H1 (cell line): ENCODE measurements around the gene RCE1. TPM values are rescaled to one million over a fixed set of nuclear protein-coding genes. Genes with fewer than 3 reads are reported as not detected.

Experiments used
- CTCF ChIA-PET: fragments of 300-600 bp; sonication (Branson Sonifier 250); formaldehyde crosslinking; loops from one replicate; lab custom pipeline; 2021; ENCODE audit not compliant: partially characterized antibody; lab: Charles Lee
- POLR2A ChIA-PET: fragments of 300-600 bp; sonication (Branson Sonifier 250); formaldehyde crosslinking; loops from one replicate; lab custom pipeline; 2021; ENCODE audit warnings: inconsistent platforms; ENCODE audit not compliant: partially characterized antibody; lab: Charles Lee
- DNase-seq, 2 experiments: peaks; one replicate each; pipeline versions ENCODE4 v3.0.0 to v3.0.0-alpha.2; 2010 to 2022; ENCODE audit warnings: low spot score in 2 of 2, low read depth in 1 of 2, mixed read lengths in 1 of 2
- FAIRE-seq: peaks from 2 replicates; lab custom pipeline; 2011; peaks lifted over from hg19 to GRCh38; lab: Jason Lieb, UNC
- H2AFZ ChIP-seq: 2 replicates; pipeline ENCODE4 v1.8.1; 2012; ENCODE audit warnings: low read length, inconsistent platforms
- H2AK5ac ChIP-seq: 2 replicates; pipeline ENCODE4 v1.6.1; 2013; ENCODE audit warnings: low read depth, low read length
- H2BK120ac ChIP-seq: replicated peaks from 2 replicates; pipeline ENCODE3; 2013; ENCODE audit warnings: low read depth, low read length, inconsistent platforms
- H2BK12ac ChIP-seq: 2 replicates; pipeline ENCODE4 v1.6.1; 2013; ENCODE audit warnings: low read depth, low read length
- H2BK15ac ChIP-seq: 2 replicates; pipeline ENCODE4 v1.6.1; 2013; ENCODE audit warnings: low read length
- H2BK20ac ChIP-seq: 2 replicates; pipeline ENCODE4 v1.6.1; 2013; ENCODE audit warnings: low read length
- H2BK5ac ChIP-seq: 2 replicates; pipeline ENCODE4 v1.6.1; 2013; ENCODE audit warnings: low read depth, low read length
- H3K14ac ChIP-seq: 2 replicates; pipeline ENCODE4 v1.6.1; 2013; ENCODE audit warnings: inconsistent platforms; ENCODE audit not compliant: insufficient read length
- H3K18ac ChIP-seq: 2 replicates; pipeline ENCODE4 v1.6.1; 2013; ENCODE audit warnings: low read length; ENCODE audit errors: extremely low read depth
- H3K23ac ChIP-seq: 2 replicates; pipeline ENCODE4 v1.6.1; 2013; ENCODE audit warnings: inconsistent platforms; ENCODE audit not compliant: insufficient read length
- H3K23me2 ChIP-seq: 2 replicates; pipeline ENCODE4 v1.6.1; 2013; ENCODE audit warnings: low read depth, low read length
- H3K27ac ChIP-seq: 2 replicates; pipeline ENCODE4 v1.6.1; 2011; ENCODE audit warnings: low read depth, low read length, inconsistent platforms
- H3K27me3 ChIP-seq, 4 experiments: replicated peaks in 1 of 4; 1 replicate in 1 of 4; 2 replicates in 3 of 4; pipeline versions ENCODE4 v1.6.1 to v1.8.1; 2011 to 2013; ENCODE audit warnings: low read length in 3 of 4, mild to moderate bottlenecking in 3 of 4, inconsistent platforms in 2 of 4, mixed read lengths in 2 of 4, moderate library complexity in 1 of 4; ENCODE audit not compliant: control insufficient read depth in 3 of 4, insufficient read depth in 3 of 4; ENCODE audit errors: extremely low read depth in 1 of 4
- H3K36me3 ChIP-seq, 4 experiments: 2 replicates each; pipeline versions ENCODE4 v1.6.1 to v1.8.1; 2011 to 2013; ENCODE audit warnings: mild to moderate bottlenecking in 4 of 4, low read length in 3 of 4, moderate library complexity in 2 of 4, control low read depth in 1 of 4, inconsistent platforms in 1 of 4; ENCODE audit not compliant: insufficient read depth in 4 of 4, control insufficient read depth in 2 of 4
- H3K4ac ChIP-seq: replicated peaks from 2 replicates; pipeline ENCODE3; 2013; ENCODE audit warnings: low read length, low read depth, mixed read lengths, inconsistent platforms; ENCODE audit not compliant: insufficient read length
- H3K4me1 ChIP-seq, 4 experiments: replicated peaks in 1 of 4; 1 replicate in 1 of 4; 2 replicates in 3 of 4; pipeline versions ENCODE4 v1.6.1 to v1.8.1; 2011 to 2013; ENCODE audit warnings: low read length in 3 of 4, inconsistent platforms in 2 of 4, mixed read lengths in 1 of 4; ENCODE audit not compliant: insufficient read depth in 4 of 4, control insufficient read depth in 3 of 4
- H3K4me2 ChIP-seq, 2 experiments: 2 replicates each; pipeline versions ENCODE4 v1.6.1 to v1.8.1; 2011 to 2013; ENCODE audit warnings: low read depth in 2 of 2, low read length in 2 of 2, control low read depth in 1 of 2, inconsistent platforms in 1 of 2, mild to moderate bottlenecking in 1 of 2; ENCODE audit not compliant: insufficient read depth in 1 of 2
- H3K4me3 ChIP-seq, 4 experiments: fragments of 200-600, 300-600 bp in 1 of 4; sonication (generic), shearing (Covaris generic), sonication (Bioruptor Twin) in 1 of 4; 2 replicates each; pipeline versions ENCODE4 v1.5.1 to v1.8.1; 2011 to 2016; ENCODE audit warnings: low read length in 4 of 4, low read depth in 3 of 4, control low read depth in 2 of 4, inconsistent platforms in 2 of 4, mild to moderate bottlenecking in 2 of 4, mixed read lengths in 1 of 4, moderate library complexity in 1 of 4; ENCODE audit not compliant: insufficient read depth in 2 of 4; ENCODE audit errors: extremely low read depth in 1 of 4
- H3K56ac ChIP-seq: replicated peaks from 2 replicates; pipeline ENCODE3; 2013; ENCODE audit warnings: low read depth, mild to moderate bottlenecking, mixed read lengths, low read length, inconsistent platforms; ENCODE audit not compliant: insufficient read length
- H3K79me1 ChIP-seq: 2 replicates; pipeline ENCODE4 v1.6.1; 2013; ENCODE audit warnings: low read depth, low read length, control low read depth
- H3K79me2 ChIP-seq, 2 experiments: 2 replicates each; pipeline versions ENCODE4 v1.6.1 to v1.8.1; 2012 to 2013; ENCODE audit warnings: low read length in 2 of 2, mild to moderate bottlenecking in 2 of 2, inconsistent platforms in 1 of 2; ENCODE audit not compliant: insufficient read depth in 2 of 2, control insufficient read depth in 1 of 2
- H3K9ac ChIP-seq, 4 experiments: replicated peaks in 1 of 4; 1 replicate in 1 of 4; 2 replicates in 3 of 4; pipeline versions ENCODE4 v1.6.1 to v1.8.1; 2011 to 2013; ENCODE audit warnings: low read depth in 3 of 4, low read length in 3 of 4, control low read depth in 2 of 4, mild to moderate bottlenecking in 2 of 4, moderate library complexity in 2 of 4, inconsistent platforms in 1 of 4; ENCODE audit errors: extremely low read depth in 1 of 4
- H3K9me3 ChIP-seq, 2 experiments: 2 replicates each; pipeline versions ENCODE4 v1.6.1 to v1.8.1; 2012 to 2013; ENCODE audit warnings: mild to moderate bottlenecking in 2 of 2, moderate library complexity in 2 of 2, control low read depth in 1 of 2, inconsistent platforms in 1 of 2, low read depth in 1 of 2, low read length in 1 of 2, mixed read lengths in 1 of 2; ENCODE audit not compliant: insufficient read depth in 2 of 2
- H4K20me1 ChIP-seq, 2 experiments: replicated peaks in 1 of 2; 2 replicates each; pipeline versions ENCODE3 to v1.8.1; 2011 to 2013; ENCODE audit warnings: inconsistent platforms in 2 of 2, low read length in 2 of 2, mild to moderate bottlenecking in 1 of 2; ENCODE audit not compliant: insufficient read depth in 2 of 2, control insufficient read depth in 1 of 2
- H4K5ac ChIP-seq: 2 replicates; pipeline ENCODE4 v1.6.1; 2013; ENCODE audit warnings: low read length, low read depth, mixed read lengths, inconsistent platforms; ENCODE audit not compliant: insufficient read length
- H4K8ac ChIP-seq: 2 replicates; pipeline ENCODE4 v1.8.0; 2013; ENCODE audit warnings: mild to moderate bottlenecking, moderate library complexity, low read length, inconsistent platforms; ENCODE audit not compliant: insufficient read depth; ENCODE audit errors: extremely low read depth
- H4K91ac ChIP-seq: replicated peaks from 2 replicates; pipeline ENCODE3; 2013; ENCODE audit warnings: low read length, mixed read lengths, inconsistent platforms; ENCODE audit not compliant: insufficient read length
- ASH2L ChIP-seq: fragments of 200-600, 300-600 bp; sonication (generic); IDR thresholded peaks from one replicate; pipeline ENCODE4 v1.7.1; 2017; ENCODE audit warnings: low read length
- BCL11A ChIP-seq, 2 experiments: IDR thresholded peaks; one replicate each; pipeline ENCODE4 v1.6.1; 2011; ENCODE audit warnings: low read depth in 2 of 2, low read length in 2 of 2, mild to moderate bottlenecking in 2 of 2
- RFX5 ChIP-seq: IDR thresholded peaks from 2 replicates; pipeline ENCODE4 v1.6.1; 2011; ENCODE audit warnings: low read depth, low read length, improper control_type of control experiment, borderline replicate concordance
- SP1 ChIP-seq: IDR thresholded peaks from 2 replicates; pipeline ENCODE4 v1.6.1; 2011; ENCODE audit warnings: low read depth, low read length
- WGBS, 2 experiments: shearing (Covaris generic) in 1 of 2; methylation state at CpG; one replicate each; pipeline versions ENCODE4 v1.1.6 to v1.1.7; 2013 to 2015; ENCODE audit warnings: low lambda C conversion rate in 2 of 2, mixed read lengths in 2 of 2, inconsistent platforms in 1 of 2, low coverage in 1 of 2, missing lambda C conversion rate in 1 of 2; ENCODE audit not compliant: insufficient replicate concordance in 2 of 2, insufficient coverage in 1 of 2, insufficient read length in 1 of 2; ENCODE audit errors: extremely low coverage in 1 of 2, missing lambda C conversion rate in 1 of 2; 5-methylcytosine and 5-hydroxymethylcytosine counted together
- polyA plus RNA-seq, 7 experiments: library from polyadenylated mRNA; depleted of rRNA in 3 of 7; stranded (reverse) in 5 of 7; unstranded in 2 of 7; fragments of >200 nt in 5 of 7; fragments of 200-250 nt in 2 of 7; gene quantifications; 1 replicate in 5 of 7; 2 replicates in 1 of 7; 4 replicates in 1 of 7; pipeline versions ENCODE4 v1.2.1 to v1.2.3, GENCODE V29; 2011 to 2013; ENCODE audit warnings: missing spikeins in 2 of 7, mixed read lengths in 2 of 7
- total RNA-seq: library from RNA; stranded (reverse); fragmentation: NEBNext Ultra II Directional; extraction: Animal tissue kit (Norgen Biotek cat#: 25700); gene quantifications from 2 replicates; pipeline ENCODE4 v1.2.1, GENCODE V29; 2021

RCE1 gene
- total and polyA plus RNA-seq, 2 of the 8 experiments (the other 6 are each of a cell fraction or from before 2014, with no cell fraction given) = 35.8 to 84.8 TPM

DNA sequence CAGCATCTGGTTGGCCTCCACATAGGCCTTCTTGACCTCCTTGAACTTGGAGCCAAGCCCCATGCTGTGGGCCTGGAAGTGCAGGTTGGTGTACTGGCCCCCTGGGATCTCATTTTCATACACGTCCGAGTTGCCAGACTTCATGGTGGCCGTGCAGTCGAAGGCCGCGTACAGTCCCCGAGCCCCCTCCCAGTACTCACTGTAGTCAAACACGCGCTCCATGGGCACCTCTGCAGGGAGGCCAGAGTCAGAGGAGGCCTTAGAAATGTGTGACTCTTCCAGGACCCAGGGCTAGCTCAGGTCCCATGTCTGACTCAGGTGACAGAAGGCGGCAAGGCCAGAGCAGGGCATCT lies 7.0 kb downstream of the RCE1 start:
- H3K9ac ChIP-seq = no peak overlapping the region
- H4K91ac ChIP-seq = no peak overlapping the region
- H4K5ac ChIP-seq = no peak overlapping the region
- no peaks in the 10 kb centered on the region for H3K9me3 ChIP-seq
- no peak overlapping the region for H2BK15ac ChIP-seq
- 95% methylated on average over 10 of the region's 10 CpGs; no CpG with 5 or more reads in 1 of the 2 experiments for WGBS, 2 experiments
- peaks cover 3% of the 10 kb centered on the region for H3K79me1 ChIP-seq
- DNase-seq (no peak), FAIRE-seq (no peak)
- no peak overlapping the region for H3K14ac ChIP-seq
- H3K4me2 ChIP-seq = no peak overlapping the region
- no peak overlapping the region for H2BK120ac ChIP-seq
- peaks cover 0 to 4% (median under 1%) of the 10 kb centered on the region in 4 experiments; a peak in 6 of 7 replicates for H3K4me1 ChIP-seq
- TF ChIP-seq ASH2L = no peak
- no peak for TF ChIP-seq BCL11A (IDR thresholded peaks at IDR 0.05; ENCODE audit: low read depth in 2 of 2, low read length in 2 of 2)
- no peak for TF ChIP-seq SP1
- TF ChIP-seq RFX5 = no peak
- no peak overlapping the region for H2AK5ac ChIP-seq
- POLR2A ChIA-PET = interaction anchor here (1.3 to 2.4 kb wide), 3 partner anchors 8 to 11 kb away, joined by 3 to 5 read pairs (median 5); no protein-coding TSS in a partner anchor
- peaks cover 1 to 2% of the 10 kb centered on the region in 2 experiments for H4K20me1 ChIP-seq
- H4K8ac ChIP-seq = no peak overlapping the region; the same call in 1 of the 2 replicates
- H3K56ac ChIP-seq = no peak overlapping the region
- H3K27ac ChIP-seq = no peak overlapping the region
- no peak overlapping the region for H3K23ac ChIP-seq
- no peaks in the 10 kb centered on the region for H3K23me2 ChIP-seq
- 0 out of 4 replicates have a peak, but pooled peaks cover 0 to 2% of the 10 kb centered on the region in 2 experiments for H3K79me2 ChIP-seq
- H3K18ac ChIP-seq = no peak overlapping the region
- H2AFZ ChIP-seq = no peak overlapping the region
- H3K4ac ChIP-seq = no peak overlapping the region
- H2BK5ac ChIP-seq = 0 out of 2 replicates have a peak overlapping the region, but pooled peaks have one; percentile 28
- peaks cover 4 to 21% (median 10%) of the 10 kb centered on the region in 4 experiments; a peak in 7 of 8 replicates for H3K36me3 ChIP-seq
- H3K4me3 ChIP-seq = no peak overlapping the region
- no peak overlapping the region for H2BK20ac ChIP-seq
- CTCF ChIA-PET = interaction anchor here (1.5 to 6.3 kb wide), 5 partner anchors 15 to 125 kb away, joined by 4 to 72 read pairs (median 8); partner anchors contain the start of gene C11orf86
- H3K27me3 ChIP-seq = no peaks in the 10 kb centered on the region
- no peak overlapping the region for H2BK12ac ChIP-seq
